Measurements from ENCODE around the gene OR5AL1. TPM values are rescaled to one million over a fixed set of nuclear protein-coding genes. Genes with fewer than 3 reads are reported as not detected.
"Not testable (repeated sequence)": the region's sequence is repeated elsewhere in the genome, so short reads cannot be mapped to it uniquely, and the experiment has no call there.

OR5AL1 gene
- not detected for total RNA-seq

DNA sequence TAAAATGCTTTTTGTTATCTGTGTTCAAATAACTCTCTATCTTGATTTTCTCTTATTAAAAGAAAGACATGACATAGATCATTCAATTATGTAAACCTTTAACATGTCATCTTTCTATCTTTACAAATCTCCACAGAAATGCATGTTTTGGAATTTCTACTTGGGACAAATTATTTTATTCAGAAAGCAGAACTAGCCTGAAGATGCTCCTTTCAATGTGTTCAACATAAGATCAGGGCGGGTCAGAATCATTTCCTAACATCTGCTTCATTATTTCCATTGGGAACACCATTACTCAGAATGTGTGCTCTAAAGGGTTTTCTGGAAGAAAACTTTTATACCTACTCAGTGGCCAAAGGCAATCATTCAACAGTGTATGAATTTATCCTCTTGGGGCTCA lies at the start of gene OR5AL1:
TSS of gene OR5AL1 (plus strand) at position 301 of the 400 bp plus-strand sequence.
- no peak for ATAC-seq

DNA sequence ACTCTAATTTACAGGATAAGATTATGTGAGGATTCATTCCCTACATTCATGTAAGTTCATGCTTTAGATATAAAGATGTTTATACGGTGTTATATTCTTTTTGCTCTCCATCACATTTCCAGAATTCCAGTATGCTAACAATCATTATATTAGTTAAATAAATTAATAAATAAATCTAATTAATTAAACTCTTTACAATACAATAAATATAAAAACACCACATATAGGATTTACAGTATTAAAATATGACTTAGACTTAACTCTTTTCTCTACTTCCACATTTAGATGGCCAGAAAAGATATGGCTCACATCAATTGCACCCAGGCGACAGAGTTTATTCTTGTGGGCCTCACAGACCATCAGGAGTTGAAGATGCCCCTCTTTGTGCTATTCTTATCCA lies 37.2 kb upstream of the OR5AL1 start, which contains the start of gene OR8U1:
TSS of gene OR8U1 (plus strand) at position 301 of the 400 bp plus-strand sequence. CDS start at position 301, 0 bp downstream.
- no peak for ATAC-seq

DNA sequence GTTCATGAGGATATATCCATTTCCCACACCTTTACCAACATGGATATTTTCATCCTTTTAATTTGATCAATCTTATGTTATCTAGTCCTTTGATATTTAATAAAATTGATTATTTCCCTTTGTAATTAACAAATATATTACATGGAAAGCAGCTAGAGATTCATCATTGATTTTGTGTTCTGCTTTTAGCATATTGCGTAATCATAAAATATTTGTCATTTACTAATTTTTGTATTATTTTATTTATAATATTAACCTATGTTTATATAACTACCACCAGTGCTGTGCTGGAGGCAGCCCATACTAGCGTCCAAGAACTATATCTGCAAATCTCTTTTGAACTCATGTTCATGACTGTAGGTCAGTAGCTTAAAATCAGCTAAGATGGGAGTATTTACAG lies 32.4 kb upstream of the OR5AL1 start:
- ATAC-seq = no peak

DNA sequence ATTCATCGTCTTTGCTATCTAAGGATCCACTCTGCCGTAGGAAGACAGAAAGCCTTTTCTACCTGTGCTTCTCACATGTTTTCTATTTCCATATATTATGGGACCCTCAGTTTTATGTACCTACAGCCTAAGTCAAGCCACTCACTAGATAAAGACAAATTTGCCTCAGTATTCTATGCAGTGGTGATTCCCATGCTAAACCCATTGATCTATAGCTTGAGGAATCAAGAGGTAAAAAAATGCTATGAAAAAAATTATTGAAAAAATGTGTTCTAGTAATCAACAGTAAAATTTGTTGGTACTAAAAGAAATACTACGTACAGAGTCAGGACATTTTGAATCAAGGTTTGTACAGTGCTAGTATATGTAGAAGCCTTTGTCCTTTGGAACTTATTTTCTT lies 18.1 kb upstream of the OR5AL1 start:
- ATAC-seq = no peak

DNA sequence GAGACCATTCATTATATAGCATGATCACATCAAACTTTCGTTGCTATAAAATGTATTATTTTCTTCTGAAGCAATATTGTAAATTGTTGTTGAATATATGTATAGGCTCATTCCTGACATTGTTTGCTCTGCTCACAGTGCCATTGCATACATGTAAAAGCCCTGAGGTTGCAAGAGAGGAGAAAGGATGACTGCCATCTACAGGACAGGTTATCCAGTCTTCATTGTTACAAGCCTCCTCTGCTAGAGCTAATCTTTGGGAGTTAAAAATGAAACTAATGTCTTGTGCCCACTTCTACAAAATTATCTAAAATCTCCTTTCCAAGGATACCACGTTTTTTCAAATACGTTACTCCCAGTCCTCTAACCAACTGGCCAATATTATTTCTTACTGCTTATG lies 16.4 kb upstream of the OR5AL1 start:
- no peak for ATAC-seq

DNA sequence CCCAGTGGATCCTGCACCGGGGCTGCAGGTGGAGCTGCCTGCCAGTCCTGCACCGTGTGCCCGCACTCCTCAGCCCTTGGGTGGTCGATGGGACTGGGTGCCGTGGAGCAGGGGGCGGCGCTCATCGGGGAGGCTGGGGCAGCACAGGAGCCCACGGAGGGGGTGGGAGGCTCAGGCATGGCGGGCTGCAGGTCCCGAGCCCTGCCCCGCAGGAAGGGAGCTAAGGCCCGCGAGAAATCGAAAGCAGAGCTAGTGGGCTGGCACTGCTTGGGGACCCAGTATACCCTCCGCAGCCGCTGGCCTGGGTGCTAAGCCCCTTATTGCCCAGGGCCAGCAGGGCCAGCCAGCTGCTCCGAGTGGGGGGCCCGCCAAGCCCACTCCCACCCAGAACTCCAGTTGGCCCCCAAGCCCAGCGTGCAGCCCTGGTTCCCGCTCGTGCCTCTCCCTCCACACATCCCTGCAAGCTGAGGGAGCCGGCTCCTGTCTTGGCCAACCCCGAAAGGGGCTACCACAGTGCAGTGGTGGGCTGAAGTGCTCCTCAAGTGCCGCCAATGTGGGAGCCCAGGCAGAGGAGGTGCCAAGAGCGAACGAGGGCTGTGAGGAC lies 10.5 kb upstream of the OR5AL1 start:
- ATAC-seq = not testable (repeated sequence)

DNA sequence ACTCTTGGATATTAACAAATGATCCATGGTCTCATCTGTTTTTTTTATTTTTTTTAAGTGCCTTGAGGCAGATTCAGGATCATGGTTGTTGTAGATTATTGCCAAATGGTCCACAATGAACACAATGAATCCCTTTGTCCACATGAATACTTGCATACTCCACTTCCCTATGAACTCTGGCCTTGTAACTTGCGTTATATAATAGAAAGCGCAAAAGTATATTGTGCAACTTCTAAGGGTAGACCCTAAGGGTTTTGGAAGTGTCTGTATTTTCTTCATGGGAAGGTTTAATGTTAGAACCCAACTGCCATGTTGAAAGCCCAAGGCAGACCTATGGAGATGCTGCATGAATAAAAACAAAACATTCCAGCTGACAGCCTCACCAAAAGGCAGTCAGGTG lies 8.1 kb upstream of the OR5AL1 start:
- ATAC-seq = no peak

DNA sequence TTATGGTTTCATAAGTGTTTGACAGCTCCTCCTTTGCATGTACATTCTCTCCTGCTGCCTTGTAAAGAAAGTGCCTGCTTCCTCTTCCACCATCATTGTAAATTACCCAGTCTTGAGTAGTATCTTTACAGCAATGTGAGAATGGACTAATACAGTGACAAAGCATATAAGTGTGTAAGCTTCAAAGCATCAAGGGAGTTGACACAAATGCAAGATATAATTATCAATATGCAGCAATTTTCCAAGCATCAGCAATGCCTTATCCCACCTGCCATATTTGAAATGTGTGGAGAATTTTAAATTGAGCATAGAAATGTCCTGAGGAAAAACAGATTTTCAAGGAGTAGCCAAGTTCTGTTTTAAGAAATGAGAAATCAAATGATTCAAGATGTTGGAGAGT lies 1.7 kb upstream of the OR5AL1 start:
- no peak for ATAC-seq

DNA sequence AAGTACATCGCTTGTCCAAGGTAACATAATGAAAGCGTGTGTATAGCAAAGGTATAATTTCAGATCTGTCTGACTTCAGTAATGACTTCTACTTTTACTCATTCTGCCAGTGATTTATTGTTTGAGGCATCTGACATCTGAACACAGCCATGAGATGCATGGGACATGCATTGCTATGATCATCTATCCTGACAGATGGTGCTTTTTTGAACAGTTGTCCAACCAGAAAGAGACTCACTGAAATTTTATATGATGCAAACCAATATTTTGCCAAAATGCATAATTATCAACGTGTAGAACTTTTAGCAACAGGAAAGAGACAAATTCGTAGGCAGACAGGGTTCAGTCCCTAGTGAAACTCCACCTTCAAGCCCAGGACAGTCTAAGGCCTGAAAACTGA lies 41.0 kb downstream of the OR5AL1 start:
- no peak for ATAC-seq

DNA sequence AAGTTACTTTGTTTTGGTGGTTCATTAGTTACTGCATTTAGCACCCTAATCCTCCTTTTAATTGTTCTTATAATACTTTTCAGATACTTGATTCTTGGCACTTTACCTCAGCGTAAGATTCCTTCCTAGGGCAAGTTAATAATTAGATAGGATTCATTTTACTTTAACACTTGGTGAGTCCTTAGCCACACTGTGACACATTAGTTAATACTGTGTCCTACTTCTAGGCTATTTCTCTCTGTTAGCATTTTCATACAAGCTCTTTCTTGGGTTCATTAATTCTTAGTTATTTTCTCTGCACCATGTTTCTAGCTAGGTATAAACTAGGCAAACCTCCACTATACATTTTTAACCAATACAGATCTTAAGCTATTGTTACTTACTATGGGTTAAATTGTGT lies 44.6 kb downstream of the OR5AL1 start:
- no peak for ATAC-seq

Other genes starting within 250 kb of the OR5AL1 start
- not detected for gene OR5J2, start 236.1 kb upstream of the OR5AL1 start, total RNA-seq
- not detected for gene OR5T2, start 178.4 kb upstream of the OR5AL1 start, total RNA-seq
- not detected for gene OR5T3, start 160.4 kb upstream of the OR5AL1 start, total RNA-seq
- gene OR5T1, start 138.5 kb upstream of the OR5AL1 start, total RNA-seq = not detected
- not detected for gene OR8H1, start 120.4 kb upstream of the OR5AL1 start, total RNA-seq
- gene OR8K3, start 97.6 kb upstream of the OR5AL1 start, total RNA-seq = not detected
- gene OR8K1, start 66.7 kb upstream of the OR5AL1 start, total RNA-seq = not detected
- gene OR8J1, start 58.4 kb upstream of the OR5AL1 start, total RNA-seq = not detected
- gene OR8U1, start 37.1 kb upstream of the OR5AL1 start, total RNA-seq = not detected
- not detected for gene OR5M3, start 60.7 kb downstream of the OR5AL1 start, total RNA-seq
- gene OR5M8, start 78.7 kb downstream of the OR5AL1 start, total RNA-seq = not detected
- not detected for gene OR5M11, start 130.6 kb downstream of the OR5AL1 start, total RNA-seq
- not detected for gene OR5M10, start 165.0 kb downstream of the OR5AL1 start, total RNA-seq
- gene OR5M1, start 202.2 kb downstream of the OR5AL1 start, total RNA-seq = not detected
- not detected for gene OR5AP2, start 229.7 kb downstream of the OR5AL1 start, total RNA-seq

Measured in esophagus mucosa (tissue), 1 donor.